HEK293 (cell line): ENCODE measurements around the gene THSD7B.

ENCODE experiments used
- CTCF ChIA-PET: fragments of 350-600 bp; formaldehyde crosslinking; extraction: SDS; loops from one replicate; lab custom pipeline; 2021; ENCODE audit warnings: antibody characterized with exemption; lab: Yijun Ruan, JAX
- POLR2A ChIA-PET: fragments of 300-600 bp; formaldehyde crosslinking; extraction: SDS; loops from one replicate; lab custom pipeline; 2020; ENCODE audit warnings: antibody characterized with exemption, inconsistent platforms; lab: Yijun Ruan, JAX
- H3K27ac ChIP-seq: fragments of 200-500 bp; sonication (Bioruptor generic); 2 replicates; pipeline ENCODE4 v1.5.1; 2014; ENCODE audit warnings: low read depth, low read length, control low read depth, inconsistent platforms; ENCODE audit errors: extremely low read depth
- H3K36me3 ChIP-seq, 2 experiments: fragments of 200-500 bp in 1 of 2; sonication (Bioruptor generic) in 1 of 2; 1 replicate in 1 of 2; 2 replicates in 1 of 2; pipeline ENCODE4 v1.5.1; 2014 to 2017; ENCODE audit warnings: inconsistent platforms in 2 of 2, low read length in 2 of 2; ENCODE audit not compliant: control insufficient read depth in 2 of 2, insufficient read depth in 1 of 2
- H3K4me1 ChIP-seq: fragments of 200-500 bp; sonication (Bioruptor generic); 2 replicates; pipeline ENCODE4 v1.5.1; 2014; ENCODE audit warnings: mild to moderate bottlenecking, low read length, inconsistent platforms; ENCODE audit not compliant: control insufficient read depth, insufficient read depth
- H3K4me3 ChIP-seq: 2 replicates; pipeline ENCODE4 v1.5.1; 2011; ENCODE audit warnings: low read depth, mild to moderate bottlenecking, control low read depth, low read length, moderate library complexity
- H3K9me3 ChIP-seq: fragments of 200-500 bp; sonication (Bioruptor generic); 2 replicates; pipeline ENCODE4 v1.5.1; 2014; ENCODE audit warnings: low read depth, low read length, inconsistent platforms; ENCODE audit not compliant: control insufficient read depth, insufficient read depth
- BCL11B ChIP-seq: fragments of 450-650 bp; formaldehyde crosslinking; IDR thresholded peaks from 2 replicates; pipeline ENCODE4 v1.5.1; 2016; ENCODE audit warnings: low read depth, missing biosample characterization, missing genetic modification characterization
- CTCF ChIP-seq: fragments of 450-650 bp; formaldehyde crosslinking; IDR thresholded peaks from 2 replicates; pipeline ENCODE4 v1.5.1; 2016; ENCODE audit warnings: missing biosample characterization, missing genetic modification characterization
- KLF17 ChIP-seq: fragments of 450-650 bp; formaldehyde crosslinking; IDR thresholded peaks from 2 replicates; pipeline ENCODE4 v1.5.1; 2016; ENCODE audit warnings: missing biosample characterization, missing genetic modification characterization
- TSHZ1 ChIP-seq: fragments of 450-650 bp; formaldehyde crosslinking; IDR thresholded peaks from 2 replicates; pipeline ENCODE4 v1.5.1; 2016; ENCODE audit warnings: missing biosample characterization, missing genetic modification characterization, borderline replicate concordance
- ZBTB11 ChIP-seq: fragments of 450-650 bp; formaldehyde crosslinking; conservative IDR thresholded peaks from 2 replicates; pipeline ENCODE4 v1.5.1; 2016; ENCODE audit warnings: low read depth, missing biosample characterization, missing genetic modification characterization
- ZBTB48 ChIP-seq: fragments of 450-650 bp; formaldehyde crosslinking; IDR thresholded peaks from 2 replicates; pipeline ENCODE4 v1.5.1; 2016; ENCODE audit warnings: missing biosample characterization, missing genetic modification characterization
- ZBTB8A ChIP-seq: fragments of 450-650 bp; formaldehyde crosslinking; IDR thresholded peaks from 2 replicates; pipeline ENCODE4 v1.5.1; 2016; ENCODE audit warnings: missing biosample characterization, missing genetic modification characterization
- ZFHX2 ChIP-seq: fragments of 450-650 bp; formaldehyde crosslinking; conservative IDR thresholded peaks from 2 replicates; pipeline ENCODE4 v1.5.1; 2016; ENCODE audit warnings: missing biosample characterization, missing genetic modification characterization
- ZNF449 ChIP-seq: fragments of 450-650 bp; formaldehyde crosslinking; IDR thresholded peaks from 2 replicates; pipeline ENCODE4 v1.5.1; 2017; ENCODE audit warnings: missing biosample characterization, mild to moderate bottlenecking, missing genetic modification characterization, moderate library complexity
- ZNF510 ChIP-seq: fragments of 450-650 bp; formaldehyde crosslinking; IDR thresholded peaks from 2 replicates; pipeline ENCODE4 v1.5.1; 2018; ENCODE audit warnings: mild to moderate bottlenecking, missing genetic modification characterization, missing biosample characterization; ENCODE audit not compliant: insufficient replicate concordance
- ZNF549 ChIP-seq: fragments of 450-650 bp; IDR thresholded peaks from 2 replicates; pipeline ENCODE4 v1.5.1; 2018; ENCODE audit warnings: missing biosample characterization, missing genetic modification characterization, mild to moderate bottlenecking, inconsistent platforms, moderate library complexity
- ZNF558 ChIP-seq: fragments of 450-650 bp; formaldehyde crosslinking; IDR thresholded peaks from 2 replicates; pipeline ENCODE4 v1.5.1; 2016; ENCODE audit warnings: missing biosample characterization, missing genetic modification characterization
- ZNF571 ChIP-seq: fragments of 450-650 bp; formaldehyde crosslinking; IDR thresholded peaks from 2 replicates; pipeline ENCODE4 v1.5.0; 2017; ENCODE audit warnings: missing biosample characterization, missing genetic modification characterization
- ZNF610 ChIP-seq: fragments of 450-650 bp; formaldehyde crosslinking; IDR thresholded peaks from 2 replicates; pipeline ENCODE4 v1.5.1; 2016; ENCODE audit warnings: missing biosample characterization, missing genetic modification characterization, borderline replicate concordance
- ZNF660 ChIP-seq: fragments of 450-650 bp; IDR thresholded peaks from 2 replicates; pipeline ENCODE4 v1.5.1; 2018; ENCODE audit warnings: missing biosample characterization, mild to moderate bottlenecking, missing genetic modification characterization
- ZNF747 ChIP-seq: fragments of 450-650 bp; formaldehyde crosslinking; IDR thresholded peaks from 2 replicates; pipeline ENCODE4 v1.5.1; 2016; ENCODE audit warnings: missing biosample characterization, missing genetic modification characterization
- ZSCAN18 ChIP-seq: fragments of 450-650 bp; formaldehyde crosslinking; IDR thresholded peaks from 2 replicates; pipeline ENCODE4 v1.5.1; 2016; ENCODE audit warnings: missing biosample characterization, missing genetic modification characterization
- ZSCAN23 ChIP-seq: fragments of 450-650 bp; formaldehyde crosslinking; IDR thresholded peaks from 2 replicates; pipeline ENCODE4 v1.5.1; 2016; ENCODE audit warnings: missing biosample characterization, missing genetic modification characterization

THSD7B gene

GRCh38 chr2:137251045-137251444, 485.7 kb downstream of the THSD7B start (continued):
- TF ChIP-seq TSHZ1 (tag by site-specific recombination) (no peak), ZBTB8A (tag by site-specific recombination) (no peak), ZNF549 (tag by site-specific recombination) (no peak), KLF17 (tag by site-specific recombination) (no peak)

- POLR2A ChIA-PET, result no interaction called here
- Histone ChIP-seq H3K9me3 (no peaks in the 10 kb centered on the region), H3K27ac (no peak overlapping the region), H3K36me3 (no peaks in the 10 kb centered on the region), H3K4me1 (no peaks in the 10 kb centered on the region), H3K4me3 (no peak overlapping the region)
- CTCF ChIA-PET, result no interaction called here
- no peak for TF ChIP-seq ZSCAN18
- no peak for TF ChIP-seq ZNF610 (tag by site-specific recombination)
- TF ChIP-seq ZSCAN23 (tag by site-specific recombination), result no peak
- TF ChIP-seq ZNF510 (tag by site-specific recombination), result no peak
- TF ChIP-seq ZNF660 (tag by site-specific recombination), result no peak
- no peak for TF ChIP-seq ZBTB11 (tag by site-specific recombination)
- no peak for TF ChIP-seq ZNF571 (tag by site-specific recombination)
- TF ChIP-seq ZNF747, result no peak
- no peak for TF ChIP-seq BCL11B
- no peak for TF ChIP-seq ZBTB48 (tag by site-specific recombination)
- TF ChIP-seq ZFHX2 (tag by site-specific recombination), result no peak
- TF ChIP-seq CTCF (tag by site-specific recombination), result no peak
- no peak for TF ChIP-seq ZNF558 (tag by site-specific recombination)
- TF ChIP-seq ZNF449 (tag by site-specific recombination), result no peak
- TF ChIP-seq, all 188 proteins: peak for 0
Observed at GRCh38 chr2:137252934-137253333, 487.6 kb downstream of the THSD7B start.
